ENCODE results near the gene PFKFB2.

Gene PFKFB2

DNA sequence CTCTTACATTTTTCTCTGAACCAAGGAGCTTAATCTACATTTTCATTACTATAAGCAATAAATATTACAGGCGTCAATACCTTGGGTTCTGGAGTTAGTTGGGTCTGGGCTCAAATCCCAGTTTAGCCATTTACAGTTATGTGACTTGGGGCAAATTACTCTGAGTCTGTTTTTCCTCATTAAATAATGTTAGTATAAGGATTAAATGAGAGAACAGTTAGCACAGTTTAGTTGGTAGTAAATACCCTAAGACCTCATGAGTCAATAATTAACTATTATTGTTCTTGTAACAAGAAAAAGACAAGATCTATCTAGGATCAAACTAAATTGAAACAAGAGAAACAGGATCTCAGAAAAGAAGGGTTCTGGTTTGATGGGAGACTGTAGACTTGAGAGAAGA is 25.2 kb upstream of the PFKFB2 start:
- TF ChIP-seq RAD21 (IDR thresholded peaks at IDR 0.05; ENCODE audit: low read depth), result no peak
- TF ChIP-seq FOXM1 (IDR thresholded peaks at IDR 0.05; ENCODE audit: borderline replicate concordance, low read depth), result no peak
- no peak for TF ChIP-seq TEAD4 (IDR thresholded peaks at IDR 0.05)
- no peak for TF ChIP-seq NFIC (IDR thresholded peaks at IDR 0.05)
- TF ChIP-seq CEBPB (IDR thresholded peaks at IDR 0.05), result no peak
- no peak for TF ChIP-seq TAF1 (IDR thresholded peaks at IDR 0.05; ENCODE audit: low read depth)
- TF ChIP-seq, protein P1, sequence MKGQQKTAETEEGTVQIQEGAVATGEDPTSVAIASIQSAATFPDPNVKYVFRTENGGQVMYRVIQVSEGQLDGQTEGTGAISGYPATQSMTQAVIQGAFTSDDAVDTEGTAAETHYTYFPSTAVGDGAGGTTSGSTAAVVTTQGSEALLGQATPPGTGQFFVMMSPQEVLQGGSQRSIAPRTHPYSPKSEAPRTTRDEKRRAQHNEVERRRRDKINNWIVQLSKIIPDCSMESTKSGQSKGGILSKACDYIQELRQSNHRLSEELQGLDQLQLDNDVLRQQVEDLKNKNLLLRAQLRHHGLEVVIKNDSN (IDR thresholded peaks at IDR 0.05), result no peak
- TF ChIP-seq CREB1 (IDR thresholded peaks at IDR 0.05; ENCODE audit: low read depth), result no peak
- no peak for TF ChIP-seq TCF12 (IDR thresholded peaks at IDR 0.05; ENCODE audit: low read depth)
- no peak for TF ChIP-seq EGR1 (IDR thresholded peaks at IDR 0.05)
- no peak for TF ChIP-seq YY1 (IDR thresholded peaks at IDR 0.05; ENCODE audit: low read depth)

DNA sequence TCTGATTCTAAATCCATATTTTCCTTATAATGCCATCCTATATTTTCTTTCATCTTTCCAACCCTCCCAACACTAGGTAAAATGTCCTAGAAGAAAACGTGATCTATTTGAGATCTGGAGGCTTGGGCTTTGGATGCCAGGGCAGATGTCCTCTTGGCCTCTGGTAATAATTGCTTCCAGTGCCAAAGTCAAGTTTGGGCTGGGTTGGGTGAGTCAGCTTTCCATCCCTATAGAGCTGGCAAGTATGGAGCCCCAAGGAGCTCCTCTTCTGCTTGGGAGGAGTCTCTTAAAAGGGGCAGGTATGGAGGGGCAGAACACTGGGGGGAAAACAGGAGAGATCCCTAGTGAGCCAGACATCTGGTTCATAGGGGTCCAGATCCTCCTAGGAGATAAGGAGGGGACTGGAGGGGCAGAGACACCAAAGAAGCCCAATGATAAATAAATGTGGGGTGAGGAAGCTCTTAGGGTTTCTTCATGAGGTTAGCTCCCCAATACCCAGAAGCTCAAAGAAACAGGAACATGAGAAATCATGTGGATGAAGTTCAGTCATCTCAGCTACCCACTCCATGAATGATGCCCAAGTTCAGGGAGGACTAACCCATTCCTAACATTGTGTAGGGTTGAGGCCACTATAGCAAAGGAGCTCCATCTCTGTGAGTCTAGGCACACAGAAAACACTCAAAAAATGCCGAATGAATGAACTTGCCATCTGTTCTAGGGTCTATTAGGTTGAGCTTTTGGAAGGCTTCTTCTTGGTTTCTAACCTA is 24.0 kb upstream of the PFKFB2 start:
- TF ChIP-seq TCF12 (IDR thresholded peaks at IDR 0.05; ENCODE audit: low read depth) (no peak), TEAD4 (IDR thresholded peaks at IDR 0.05) (no peak), RAD21 (IDR thresholded peaks at IDR 0.05; ENCODE audit: low read depth) (no peak)
- TF ChIP-seq, protein P1 (IDR thresholded peaks at IDR 0.05), result no peak

DNA sequence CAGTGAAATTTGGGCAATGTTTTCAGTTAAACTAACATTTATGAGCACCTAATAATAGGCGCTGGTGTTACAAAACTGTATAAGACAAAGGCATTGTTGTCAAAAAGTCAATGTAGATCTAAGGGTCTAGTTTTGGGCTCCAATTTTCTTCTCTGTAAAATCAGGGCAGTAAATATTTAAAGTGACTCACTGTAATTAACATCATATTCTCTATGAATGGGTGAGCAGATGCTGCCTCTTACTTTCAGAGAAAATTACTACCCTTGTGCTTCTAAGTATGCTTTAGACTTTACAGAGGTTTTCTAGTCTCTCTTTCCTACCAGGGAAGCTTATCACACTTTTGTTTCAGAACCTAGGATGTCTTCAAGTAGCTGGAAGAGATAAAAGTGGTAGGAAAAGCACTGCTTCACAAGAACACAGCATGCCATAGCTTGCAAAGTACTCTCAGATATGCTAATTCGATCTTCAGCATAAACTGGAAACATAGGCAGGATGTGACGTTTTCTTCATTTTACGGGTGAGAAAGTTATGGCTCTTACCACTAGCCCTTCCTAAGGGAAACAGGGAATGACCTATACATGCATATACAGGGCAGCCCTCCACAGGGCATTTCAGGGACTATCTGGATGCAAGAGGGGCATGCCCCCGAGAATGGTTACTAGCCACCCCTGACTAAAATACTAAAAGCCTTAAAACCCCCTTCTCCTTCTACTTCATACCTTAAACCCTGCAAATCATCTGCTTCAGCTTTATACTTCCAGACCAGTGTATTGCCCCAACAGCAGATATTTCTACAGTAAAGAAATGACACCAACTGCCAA is 23.2 kb upstream of the PFKFB2 start:
- TF ChIP-seq TCF12 (IDR thresholded peaks at IDR 0.05; ENCODE audit: low read depth) (no peak), CREB1 (IDR thresholded peaks at IDR 0.05; ENCODE audit: low read depth) (no peak), EP300 (IDR thresholded peaks at IDR 0.05; ENCODE audit: borderline replicate concordance) (no peak), CEBPB (IDR thresholded peaks at IDR 0.05) (no peak), ZBTB7A (IDR thresholded peaks at IDR 0.05; ENCODE audit: low read depth) (no peak), TEAD4 (IDR thresholded peaks at IDR 0.05) (no peak), FOXM1 (IDR thresholded peaks at IDR 0.05; ENCODE audit: borderline replicate concordance, low read depth) (no peak), YY1 (IDR thresholded peaks at IDR 0.05; ENCODE audit: low read depth) (no peak), EGR1 (IDR thresholded peaks at IDR 0.05) (no peak), TAF1 (IDR thresholded peaks at IDR 0.05; ENCODE audit: low read depth) (no peak), RAD21 (IDR thresholded peaks at IDR 0.05; ENCODE audit: low read depth) (no peak), NFIC (IDR thresholded peaks at IDR 0.05) (no peak)
- TF ChIP-seq, protein P2, sequence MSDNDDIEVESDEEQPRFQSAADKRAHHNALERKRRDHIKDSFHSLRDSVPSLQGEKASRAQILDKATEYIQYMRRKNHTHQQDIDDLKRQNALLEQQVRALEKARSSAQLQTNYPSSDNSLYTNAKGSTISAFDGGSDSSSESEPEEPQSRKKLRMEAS (IDR thresholded peaks at IDR 0.05), result no peak
- TF ChIP-seq, protein P3, sequence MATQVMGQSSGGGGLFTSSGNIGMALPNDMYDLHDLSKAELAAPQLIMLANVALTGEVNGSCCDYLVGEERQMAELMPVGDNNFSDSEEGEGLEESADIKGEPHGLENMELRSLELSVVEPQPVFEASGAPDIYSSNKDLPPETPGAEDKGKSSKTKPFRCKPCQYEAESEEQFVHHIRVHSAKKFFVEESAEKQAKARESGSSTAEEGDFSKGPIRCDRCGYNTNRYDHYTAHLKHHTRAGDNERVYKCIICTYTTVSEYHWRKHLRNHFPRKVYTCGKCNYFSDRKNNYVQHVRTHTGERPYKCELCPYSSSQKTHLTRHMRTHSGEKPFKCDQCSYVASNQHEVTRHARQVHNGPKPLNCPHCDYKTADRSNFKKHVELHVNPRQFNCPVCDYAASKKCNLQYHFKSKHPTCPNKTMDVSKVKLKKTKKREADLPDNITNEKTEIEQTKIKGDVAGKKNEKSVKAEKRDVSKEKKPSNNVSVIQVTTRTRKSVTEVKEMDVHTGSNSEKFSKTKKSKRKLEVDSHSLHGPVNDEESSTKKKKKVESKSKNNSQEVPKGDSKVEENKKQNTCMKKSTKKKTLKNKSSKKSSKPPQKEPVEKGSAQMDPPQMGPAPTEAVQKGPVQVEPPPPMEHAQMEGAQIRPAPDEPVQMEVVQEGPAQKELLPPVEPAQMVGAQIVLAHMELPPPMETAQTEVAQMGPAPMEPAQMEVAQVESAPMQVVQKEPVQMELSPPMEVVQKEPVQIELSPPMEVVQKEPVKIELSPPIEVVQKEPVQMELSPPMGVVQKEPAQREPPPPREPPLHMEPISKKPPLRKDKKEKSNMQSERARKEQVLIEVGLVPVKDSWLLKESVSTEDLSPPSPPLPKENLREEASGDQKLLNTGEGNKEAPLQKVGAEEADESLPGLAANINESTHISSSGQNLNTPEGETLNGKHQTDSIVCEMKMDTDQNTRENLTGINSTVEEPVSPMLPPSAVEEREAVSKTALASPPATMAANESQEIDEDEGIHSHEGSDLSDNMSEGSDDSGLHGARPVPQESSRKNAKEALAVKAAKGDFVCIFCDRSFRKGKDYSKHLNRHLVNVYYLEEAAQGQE (IDR thresholded peaks at IDR 0.05; ENCODE audit: low read depth), result no peak
- TF ChIP-seq, protein P1 (IDR thresholded peaks at IDR 0.05), result no peak

DNA sequence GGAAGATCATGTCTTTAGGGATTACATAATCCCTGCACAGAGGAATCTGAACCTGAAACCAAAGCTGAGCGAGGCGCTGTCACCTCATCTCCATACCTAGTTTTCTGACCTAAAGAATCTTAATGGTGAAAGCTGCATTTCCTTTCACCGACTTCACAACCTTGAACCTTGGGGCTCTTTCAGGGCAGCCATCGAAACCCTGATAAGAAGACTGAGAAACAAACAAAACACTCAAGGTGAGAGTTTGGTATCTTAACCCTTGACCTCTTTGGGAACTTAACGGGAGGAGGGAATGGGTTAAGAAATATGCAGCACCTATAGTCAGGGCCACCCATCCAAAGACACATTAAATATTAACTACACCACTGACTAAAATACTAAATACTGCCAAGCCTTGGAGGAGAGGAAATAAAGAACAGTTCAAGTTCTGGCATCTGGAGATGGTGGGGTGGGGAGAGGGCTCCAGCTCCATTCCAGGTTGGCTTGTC is 22.5 kb upstream of the PFKFB2 start:
- TF ChIP-seq CEBPB (IDR thresholded peaks at IDR 0.05) (no peak), RAD21 (IDR thresholded peaks at IDR 0.05; ENCODE audit: low read depth) (no peak), CREB1 (IDR thresholded peaks at IDR 0.05; ENCODE audit: low read depth) (no peak)

DNA sequence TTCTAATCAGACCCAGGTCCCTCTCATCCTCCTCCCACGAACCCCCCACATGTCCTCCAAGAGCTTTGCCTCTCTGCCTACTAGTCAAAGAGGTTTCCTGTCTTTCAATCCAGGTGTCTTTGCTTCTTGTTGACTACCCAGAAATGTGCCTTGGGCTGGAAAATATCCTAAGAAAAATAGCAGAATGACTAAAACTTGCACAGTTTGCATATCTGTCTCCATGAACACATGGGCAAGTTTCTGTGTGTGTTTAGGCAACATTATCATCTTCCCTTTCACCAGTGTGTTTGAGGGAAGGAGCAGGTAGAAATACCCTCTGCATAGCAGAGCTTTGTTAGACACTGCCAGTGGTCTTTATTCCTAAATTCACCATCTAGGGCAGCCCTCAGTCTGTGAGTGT is 22.1 kb upstream of the PFKFB2 start:
- TF ChIP-seq YY1 (IDR thresholded peaks at IDR 0.05; ENCODE audit: low read depth) (no peak), EGR1 (IDR thresholded peaks at IDR 0.05) (no peak), CREB1 (IDR thresholded peaks at IDR 0.05; ENCODE audit: low read depth) (no peak), TCF12 (IDR thresholded peaks at IDR 0.05; ENCODE audit: low read depth) (no peak), TEAD4 (IDR thresholded peaks at IDR 0.05) (no peak), CEBPB (IDR thresholded peaks at IDR 0.05) (no peak)
- TF ChIP-seq, protein P2 (IDR thresholded peaks at IDR 0.05), result no peak
- TF ChIP-seq, protein P1 (IDR thresholded peaks at IDR 0.05), result no peak

DNA sequence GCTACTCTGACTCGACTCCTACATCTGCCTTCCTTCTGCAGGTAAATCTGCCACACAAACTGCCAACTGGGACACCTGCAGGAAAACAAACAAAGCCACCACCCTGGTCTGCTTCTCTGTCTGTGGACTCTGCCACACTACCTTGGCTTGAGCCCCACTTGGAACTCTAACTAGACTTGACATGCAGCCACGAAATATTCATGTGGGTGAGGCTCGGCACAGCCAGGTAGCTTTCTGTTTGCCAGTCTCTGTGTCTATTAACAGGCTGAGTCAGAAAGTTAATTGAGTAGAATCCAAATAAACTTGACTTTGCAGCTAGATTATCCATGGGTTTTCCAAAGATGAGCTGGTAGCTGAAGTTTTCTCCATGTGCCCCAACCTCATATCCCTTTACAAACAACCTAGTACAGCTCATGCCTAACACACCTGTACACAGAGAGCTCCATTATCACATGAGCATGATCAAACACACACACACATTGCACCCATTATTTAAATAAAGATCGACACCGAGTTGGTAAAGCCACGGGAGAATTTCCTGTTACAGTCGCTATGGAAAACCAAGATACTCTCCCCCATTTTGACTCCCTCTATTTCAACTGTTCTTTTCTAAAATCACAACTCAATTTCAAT is 21.3 kb upstream of the PFKFB2 start:
- TF ChIP-seq TCF12 (IDR thresholded peaks at IDR 0.05; ENCODE audit: low read depth), result no peak
- no peak for TF ChIP-seq NFIC (IDR thresholded peaks at IDR 0.05)
- no peak for TF ChIP-seq RAD21 (IDR thresholded peaks at IDR 0.05; ENCODE audit: low read depth)
- no peak for TF ChIP-seq EGR1 (IDR thresholded peaks at IDR 0.05)
- no peak for TF ChIP-seq YY1 (IDR thresholded peaks at IDR 0.05; ENCODE audit: low read depth)
- TF ChIP-seq EP300 (IDR thresholded peaks at IDR 0.05; ENCODE audit: borderline replicate concordance), result no peak
- no peak for TF ChIP-seq CEBPB (IDR thresholded peaks at IDR 0.05)
- no peak for TF ChIP-seq FOXM1 (IDR thresholded peaks at IDR 0.05; ENCODE audit: borderline replicate concordance, low read depth)
- TF ChIP-seq, protein P2 (IDR thresholded peaks at IDR 0.05), result no peak
- TF ChIP-seq TEAD4 (IDR thresholded peaks at IDR 0.05), result no peak
- TF ChIP-seq ZBTB7A (IDR thresholded peaks at IDR 0.05; ENCODE audit: low read depth), result no peak
- TF ChIP-seq TAF1 (IDR thresholded peaks at IDR 0.05; ENCODE audit: low read depth), result no peak
- TF ChIP-seq, protein P1 (IDR thresholded peaks at IDR 0.05), result no peak
- TF ChIP-seq CREB1 (IDR thresholded peaks at IDR 0.05; ENCODE audit: low read depth), result no peak
